Liver (tissue), 9 donors: ENCODE data around the gene CRACR2A. TPM values are rescaled to one million over a fixed set of nuclear protein-coding genes. Genes with fewer than 3 reads are reported as not detected.

Source experiments
- DNase-seq: peaks from one replicate; pipeline ENCODE4 v3.0.0-alpha.2; 2017; ENCODE audit warnings: low spot score
- H3K27ac ChIP-seq, 2 donors: one replicate each; pipeline ENCODE4 v1.7.0; 2013; ENCODE audit warnings: inconsistent platforms in 2 of 2, low read length in 2 of 2, control low read depth in 1 of 2, low read depth in 1 of 2, mild to moderate bottlenecking in 1 of 2
- H3K27me3 ChIP-seq, 4 donors: one replicate each; pipeline versions ENCODE4 v1.6.1 to v1.7.0; 2013; ENCODE audit warnings: low read length in 3 of 4, inconsistent platforms in 1 of 4, mild to moderate bottlenecking in 1 of 4, moderate library complexity in 1 of 4; ENCODE audit not compliant: control insufficient read depth in 4 of 4, insufficient read depth in 4 of 4
- H3K36me3 ChIP-seq, 4 donors: one replicate each; pipeline versions ENCODE4 v1.6.1 to v1.7.0; 2013; ENCODE audit warnings: low read length in 3 of 4, mild to moderate bottlenecking in 3 of 4, low read depth in 1 of 4, moderate library complexity in 1 of 4; ENCODE audit not compliant: control insufficient read depth in 4 of 4, insufficient read depth in 3 of 4
- H3K4me1 ChIP-seq, 4 donors: one replicate each; pipeline versions ENCODE4 v1.6.1 to v1.7.0; 2013; ENCODE audit warnings: low read length in 3 of 4, mild to moderate bottlenecking in 3 of 4, moderate library complexity in 1 of 4; ENCODE audit not compliant: control insufficient read depth in 4 of 4, insufficient read depth in 4 of 4
- H3K4me3 ChIP-seq, 3 donors: one replicate each; pipeline versions ENCODE4 v1.6.1 to v1.7.0; 2013; ENCODE audit warnings: low read length in 3 of 3, control low read depth in 1 of 3, low read depth in 1 of 3, mild to moderate bottlenecking in 1 of 3
- H3K9ac ChIP-seq, 2 donors: one replicate each; pipeline ENCODE4 v1.7.0; 2013; ENCODE audit warnings: low read length in 2 of 2, mild to moderate bottlenecking in 2 of 2, moderate library complexity in 2 of 2, control low read depth in 1 of 2, low read depth in 1 of 2
- H3K9me3 ChIP-seq, 4 donors: one replicate each; pipeline versions ENCODE4 v1.6.1 to v1.7.0; 2013; ENCODE audit warnings: low read length in 3 of 4; ENCODE audit not compliant: control insufficient read depth in 4 of 4
- EGR1 ChIP-seq, 2 donors: IDR thresholded peaks; 2 replicates each; pipeline ENCODE4 v1.6.1; 2016 to 2018; ENCODE audit warnings: antibody characterized with exemption in 2 of 2, low read depth in 2 of 2
- FOXA2 ChIP-seq: IDR thresholded peaks from 2 replicates; pipeline ENCODE4 v1.6.1; 2016; ENCODE audit warnings: antibody characterized with exemption
- GABPA ChIP-seq, 2 donors: IDR thresholded peaks in 1 of 2; conservative IDR thresholded peaks in 1 of 2; 2 replicates each; pipeline ENCODE4 v1.6.1; 2016; ENCODE audit warnings: antibody characterized with exemption in 2 of 2, mild to moderate bottlenecking in 1 of 2, moderate library complexity in 1 of 2
- HNF4A ChIP-seq, 2 donors: conservative IDR thresholded peaks; 2 replicates each; pipeline ENCODE4 v1.6.1; 2016; ENCODE audit warnings: antibody characterized with exemption in 2 of 2, mild to moderate bottlenecking in 2 of 2
- HNF4G ChIP-seq: IDR thresholded peaks from 2 replicates; pipeline ENCODE4 v1.6.1; 2016; ENCODE audit warnings: antibody characterized with exemption
- JUND ChIP-seq, 2 donors: IDR thresholded peaks; 2 replicates each; pipeline ENCODE4 v1.6.1; 2016; ENCODE audit warnings: antibody characterized with exemption in 2 of 2
- NR2F2 ChIP-seq: IDR thresholded peaks from 2 replicates; pipeline ENCODE4 v1.6.1; 2016; ENCODE audit warnings: antibody characterized with exemption
- RAD21 ChIP-seq, 2 donors: IDR thresholded peaks; 2 replicates each; pipeline ENCODE4 v1.6.1; 2016; ENCODE audit warnings: antibody characterized with exemption in 2 of 2, mild to moderate bottlenecking in 2 of 2
- REST ChIP-seq: IDR thresholded peaks from 2 replicates; pipeline ENCODE4 v1.6.1; 2016; ENCODE audit warnings: antibody characterized with exemption, mild to moderate bottlenecking
- RXRA ChIP-seq, 2 donors: IDR thresholded peaks; 2 replicates each; pipeline ENCODE4 v1.6.1; 2017 to 2018; ENCODE audit warnings: antibody characterized with exemption in 2 of 2, mild to moderate bottlenecking in 1 of 2
- SP1 ChIP-seq: IDR thresholded peaks from 2 replicates; pipeline ENCODE4 v1.6.1; 2018; ENCODE audit warnings: antibody characterized with exemption, mild to moderate bottlenecking
- TAF1 ChIP-seq: conservative IDR thresholded peaks from 2 replicates; pipeline ENCODE4 v1.6.1; 2016; ENCODE audit warnings: antibody characterized with exemption, mild to moderate bottlenecking
- YY1 ChIP-seq: IDR thresholded peaks from 2 replicates; pipeline ENCODE4 v1.6.1; 2016; ENCODE audit warnings: antibody characterized with exemption, mild to moderate bottlenecking
- ZBTB33 ChIP-seq: IDR thresholded peaks from 2 replicates; pipeline ENCODE4 v1.6.1; 2016; ENCODE audit warnings: antibody characterized with exemption
- WGBS: extraction: QIAGEN DNeasy Blood & Tissue Kit; methylation state at CpG from one replicate; pipeline ENCODE4 v1.1.7; 2013; 5-methylcytosine and 5-hydroxymethylcytosine counted together
- polyA plus RNA-seq, 2 donors: library from polyadenylated mRNA; stranded (reverse) in 1 of 2; unstranded in 1 of 2; fragments of 200-250 nt in 1 of 2; fragments of >200 nt in 1 of 2; fragmentation: Nextera tagmentation in 1 of 2; extraction: Ambion mirVana in 1 of 2; gene quantifications; one replicate each; pipeline versions ENCODE4 v1.2.1 to v1.2.3, GENCODE V29; 2013 to 2015
- total RNA-seq, 2 donors: library from RNA; depleted of rRNA; stranded (reverse); fragments of >200 nt; gene quantifications; one replicate each; pipeline ENCODE4 v1.2.3, GENCODE V29; 2014
- donor health status: healthy.
- donor health status: healthy.
- donor health status: healthy.
- donor health status: healthy.
- donor health status: healthy.

The CRACR2A gene
- total and polyA plus RNA-seq, 4 donors = 0.33 to 4.2 (median 1.4) TPM

GRCh38 chr12:3686463-3686862 lies 66.4 kb downstream of the CRACR2A start:
- H3K27me3 ChIP-seq = no peaks in the 10 kb centered on the region
- WGBS = 48% methylated on average over 2 of the region's 2 CpGs
- no peak for DNase-seq
- H3K9me3 ChIP-seq = no peaks in the 10 kb centered on the region
- TF ChIP-seq FOXA2 (no peak), REST (no peak), NR2F2 (no peak), EGR1 (IDR thresholded peaks at IDR 0.05; ENCODE audit: low read depth in 2 of 2) (no peak), YY1 (no peak), HNF4G (no peak), TAF1 (no peak), SP1 (no peak), ZBTB33 (no peak)
- no peaks in the 10 kb centered on the region for H3K36me3 ChIP-seq
- H3K9ac ChIP-seq = no peak overlapping the region
- H3K27ac ChIP-seq = no peak overlapping the region
- H3K4me3 ChIP-seq = no peak overlapping the region
- H3K4me1 ChIP-seq = peaks cover 0 to 4% (median 3%) of the 10 kb centered on the region in 4 donors

GRCh38 chr12:3685830-3686229 lies 67.1 kb downstream of the CRACR2A start:
- TF ChIP-seq NR2F2 (no peak), RAD21 (IDR thresholded peaks at IDR 0.05) (no peak), GABPA (IDR thresholded peaks at IDR 0.05 in 1 of 2, conservative IDR thresholded peaks at IDR 0.05 in 1 of 2) (no peak), HNF4G (no peak), TAF1 (no peak), HNF4A (conservative IDR thresholded peaks at IDR 0.05) (no peak), YY1 (no peak)
- H3K27me3 ChIP-seq = no peaks in the 10 kb centered on the region
- H3K27ac ChIP-seq = no peak overlapping the region
- no peak for DNase-seq
- 94% methylated on average over 1 of the region's 1 CpG for WGBS
- H3K36me3 ChIP-seq = no peaks in the 10 kb centered on the region
- H3K4me3 ChIP-seq = no peak overlapping the region
- peaks cover 2 to 10% (median 9%) of the 10 kb centered on the region in 4 donors for H3K4me1 ChIP-seq
- no peaks in the 10 kb centered on the region for H3K9me3 ChIP-seq
- no peak overlapping the region for H3K9ac ChIP-seq

- 93% methylated on average over 12 of the region's 12 CpGs for WGBS
- no peaks in the 10 kb centered on the region for H3K27me3 ChIP-seq
- H3K4me1 ChIP-seq = peaks cover 2 to 11% (median 10%) of the 10 kb centered on the region in 4 donors
- H3K36me3 ChIP-seq = no peaks in the 10 kb centered on the region
- no peak overlapping the region for H3K9ac ChIP-seq
- H3K9me3 ChIP-seq = no peaks in the 10 kb centered on the region
- H3K27ac ChIP-seq = no peak overlapping the region
- no peak overlapping the region for H3K4me3 ChIP-seq
- DNase-seq = no peak
- TF ChIP-seq RXRA (IDR thresholded peaks at IDR 0.05) (no peak), EGR1 (IDR thresholded peaks at IDR 0.05; ENCODE audit: low read depth in 2 of 2) (no peak), YY1 (no peak), TAF1 (no peak), FOXA2 (no peak), SP1 (no peak), ZBTB33 (no peak), JUND (IDR thresholded peaks at IDR 0.05) (no peak), REST (no peak)
Measured at GRCh38 chr12:3684449-3685051, 68.4 kb downstream of the CRACR2A start.
